A673 (cell line): ENCODE measurements around the gene FAM24A.

Source experiments
- EZH2 ChIP-seq: fragments of 200-600 bp; sonication (generic); IDR thresholded peaks from 2 replicates; pipeline ENCODE4 v1.6.1; 2017; ENCODE audit warnings: borderline replicate concordance, low read depth, mild to moderate bottlenecking, mixed read lengths, antibody characterized with exemption, low read length; ENCODE audit not compliant: poor library complexity, severe bottlenecking
- TF ChIP-seq, protein P1 (sequence below): fragments of 300-800, 200-600 bp; sonication (generic); conservative IDR thresholded peaks from 2 replicates; pipeline ENCODE4 v1.5.1; 2017; ENCODE audit warnings: low read depth, mild to moderate bottlenecking, antibody characterized with exemption, low read length, moderate library complexity, mixed read lengths

DNA sequence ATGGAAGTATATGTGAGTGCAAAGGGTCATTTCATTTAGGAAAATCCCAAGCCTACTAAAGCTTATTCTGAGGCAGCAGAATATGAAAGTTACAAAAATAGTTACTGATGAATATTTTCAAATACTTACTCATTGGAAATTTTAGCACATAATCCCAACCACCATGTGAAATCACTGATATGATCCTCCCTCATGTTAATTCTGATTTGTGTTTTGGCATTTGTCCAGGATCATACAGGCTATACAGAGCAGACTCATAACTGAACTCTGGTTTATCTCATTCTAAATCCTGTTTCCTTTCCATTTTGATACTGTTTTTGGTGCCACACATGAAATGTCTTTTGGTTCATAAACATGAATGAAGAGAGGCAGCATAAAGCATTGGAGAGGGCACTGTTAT, 27.6 kb upstream of the FAM24A start:
- TF ChIP-seq, protein P1, sequence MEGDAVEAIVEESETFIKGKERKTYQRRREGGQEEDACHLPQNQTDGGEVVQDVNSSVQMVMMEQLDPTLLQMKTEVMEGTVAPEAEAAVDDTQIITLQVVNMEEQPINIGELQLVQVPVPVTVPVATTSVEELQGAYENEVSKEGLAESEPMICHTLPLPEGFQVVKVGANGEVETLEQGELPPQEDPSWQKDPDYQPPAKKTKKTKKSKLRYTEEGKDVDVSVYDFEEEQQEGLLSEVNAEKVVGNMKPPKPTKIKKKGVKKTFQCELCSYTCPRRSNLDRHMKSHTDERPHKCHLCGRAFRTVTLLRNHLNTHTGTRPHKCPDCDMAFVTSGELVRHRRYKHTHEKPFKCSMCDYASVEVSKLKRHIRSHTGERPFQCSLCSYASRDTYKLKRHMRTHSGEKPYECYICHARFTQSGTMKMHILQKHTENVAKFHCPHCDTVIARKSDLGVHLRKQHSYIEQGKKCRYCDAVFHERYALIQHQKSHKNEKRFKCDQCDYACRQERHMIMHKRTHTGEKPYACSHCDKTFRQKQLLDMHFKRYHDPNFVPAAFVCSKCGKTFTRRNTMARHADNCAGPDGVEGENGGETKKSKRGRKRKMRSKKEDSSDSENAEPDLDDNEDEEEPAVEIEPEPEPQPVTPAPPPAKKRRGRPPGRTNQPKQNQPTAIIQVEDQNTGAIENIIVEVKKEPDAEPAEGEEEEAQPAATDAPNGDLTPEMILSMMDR: no peak
- TF ChIP-seq EZH2: no peak
